ENCODE measurements around the gene ECT2.

The ECT2 gene

GRCh38 chr3:172869368-172869771 is 118.8 kb downstream of the ECT2 start:
- DNase-seq = no peak

DNA sequence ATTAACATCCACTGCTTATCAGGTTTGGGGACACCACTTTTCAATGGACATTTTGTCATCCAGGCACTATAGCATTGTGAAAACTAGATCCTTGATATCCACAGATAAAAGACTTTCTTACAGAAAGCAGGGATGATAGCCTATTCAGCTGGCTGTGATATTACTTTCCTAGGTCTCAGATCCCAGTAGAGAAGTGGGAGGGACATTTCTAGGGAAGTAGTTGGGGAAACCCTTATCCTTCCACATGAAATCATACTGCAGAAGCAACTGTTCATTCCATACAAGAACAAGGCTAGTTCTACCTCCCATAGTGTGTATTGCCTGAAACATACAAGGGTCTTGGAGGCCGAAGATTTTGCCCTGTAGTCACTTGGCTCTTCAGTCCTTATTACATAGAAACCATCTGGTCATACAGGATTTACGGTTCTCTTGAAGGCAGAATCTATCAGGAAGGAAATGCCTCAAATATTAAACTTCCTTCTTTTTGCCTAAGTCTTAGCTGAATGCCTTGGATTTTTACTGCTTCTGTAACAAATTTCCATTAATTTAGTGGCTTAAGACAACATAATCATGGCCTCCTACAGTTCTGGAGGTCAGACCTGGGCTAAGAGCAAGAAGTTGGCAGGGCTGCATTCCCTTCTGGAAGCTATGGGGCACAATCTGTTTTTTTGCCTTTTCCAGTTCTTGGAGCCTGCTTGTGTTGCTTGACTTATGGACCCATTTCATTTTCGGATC is 119.4 kb downstream of the ECT2 start:
- DNase-seq = no peak
